ENCODE data around the gene PDE4DIP.
"Not testable (repeated sequence)": the region's sequence is repeated elsewhere in the genome, so short reads cannot be mapped to it uniquely, and the experiment has no call there.

Gene PDE4DIP

DNA sequence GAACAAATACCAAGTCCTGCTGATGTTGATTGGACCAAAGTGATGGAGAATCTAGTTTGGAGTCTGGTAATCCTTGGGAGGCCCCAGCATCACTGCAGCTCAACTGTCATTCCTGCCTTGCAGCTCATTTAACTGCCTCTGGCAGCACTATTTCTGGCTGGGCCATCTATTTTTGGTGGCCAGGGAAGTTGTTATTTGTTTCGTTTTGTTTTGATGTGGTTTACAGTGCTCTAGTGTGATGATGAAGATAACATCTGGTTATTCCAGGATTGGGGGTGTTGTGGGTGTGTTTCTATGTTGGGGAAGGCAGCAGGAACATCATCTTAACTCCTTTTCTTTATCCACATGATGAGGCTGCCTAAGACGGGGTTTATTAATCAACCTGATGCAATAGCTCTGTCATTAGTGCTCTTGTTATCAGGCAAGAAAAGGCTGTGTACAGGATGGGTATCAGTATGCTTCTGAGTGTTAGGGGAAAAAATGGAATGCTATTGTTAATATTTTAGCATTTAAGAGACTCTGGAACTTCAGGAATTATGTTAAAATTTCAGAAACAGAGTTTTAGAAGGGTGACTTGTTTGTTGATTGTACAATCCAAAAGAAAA, 35.7 kb downstream of the PDE4DIP start:
- H3K4me1 ChIP-seq (ENCODE audit: insufficient read depth, low read length); H3K27ac ChIP-seq (ENCODE audit: low read length); H3K9me3 ChIP-seq (ENCODE audit: insufficient read depth, low read depth, low read length); H3K27me3 ChIP-seq (ENCODE audit: insufficient read depth, low read length); H3K36me3 ChIP-seq (ENCODE audit: insufficient read depth, low read depth, low read length); H3K4me3 ChIP-seq (ENCODE audit: low read length); H3K9ac ChIP-seq (ENCODE audit: low read depth, low read length): not testable (repeated sequence)

DNA sequence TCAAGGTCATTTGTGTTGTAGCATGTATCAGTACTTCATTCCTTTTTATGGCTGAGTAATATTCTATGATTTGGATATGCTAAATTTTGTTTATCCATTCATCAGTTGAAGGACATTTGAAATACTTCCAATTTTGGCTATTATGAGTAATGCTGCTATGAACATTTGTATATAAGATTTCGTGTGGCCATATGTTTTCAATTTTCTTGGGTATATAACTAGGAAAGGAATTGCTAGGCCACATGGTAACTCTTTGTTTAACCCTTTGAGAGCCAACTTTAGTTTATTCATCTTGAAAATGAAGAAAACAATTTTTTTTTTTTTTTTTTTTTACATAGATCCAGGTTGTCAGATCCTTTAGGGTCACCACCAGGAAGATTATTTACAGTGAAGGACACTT, 37.0 kb downstream of the PDE4DIP start:
- H3K4me1 ChIP-seq (ENCODE audit: insufficient read depth, low read length); H3K36me3 ChIP-seq (ENCODE audit: insufficient read depth, low read depth, low read length); H3K27ac ChIP-seq (ENCODE audit: low read length); H3K27me3 ChIP-seq (ENCODE audit: insufficient read depth, low read length); H3K4me3 ChIP-seq (ENCODE audit: low read length); H3K9ac ChIP-seq (ENCODE audit: low read depth, low read length); H3K9me3 ChIP-seq (ENCODE audit: insufficient read depth, low read depth, low read length): not testable (repeated sequence)

DNA sequence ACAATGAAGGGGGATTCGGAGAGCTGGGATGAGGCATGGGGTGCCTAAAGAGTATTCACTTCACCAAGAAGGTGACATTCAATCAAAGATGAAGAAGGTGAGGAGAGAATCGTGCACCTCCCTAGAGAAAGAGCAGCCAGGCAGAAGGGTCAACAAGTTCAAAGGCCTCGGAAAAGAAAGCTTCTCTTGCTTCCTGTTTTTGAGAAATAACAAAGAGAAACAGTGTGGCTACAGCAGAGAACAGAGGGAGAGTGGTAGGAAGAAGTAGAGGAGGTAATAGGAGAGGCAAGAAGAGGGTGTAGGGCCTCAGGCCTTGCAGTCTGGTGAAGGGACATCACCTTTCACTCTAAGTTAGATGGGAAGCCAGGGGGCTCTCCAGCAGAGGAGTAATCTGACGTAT, 41.0 kb downstream of the PDE4DIP start:
- not testable (repeated sequence) for H3K4me1 ChIP-seq (ENCODE audit: insufficient read depth, low read length); H3K27me3 ChIP-seq (ENCODE audit: insufficient read depth, low read length); H3K9ac ChIP-seq (ENCODE audit: low read depth, low read length); H3K36me3 ChIP-seq (ENCODE audit: insufficient read depth, low read depth, low read length); H3K9me3 ChIP-seq (ENCODE audit: insufficient read depth, low read depth, low read length); H3K4me3 ChIP-seq (ENCODE audit: low read length); H3K27ac ChIP-seq (ENCODE audit: low read length)

DNA sequence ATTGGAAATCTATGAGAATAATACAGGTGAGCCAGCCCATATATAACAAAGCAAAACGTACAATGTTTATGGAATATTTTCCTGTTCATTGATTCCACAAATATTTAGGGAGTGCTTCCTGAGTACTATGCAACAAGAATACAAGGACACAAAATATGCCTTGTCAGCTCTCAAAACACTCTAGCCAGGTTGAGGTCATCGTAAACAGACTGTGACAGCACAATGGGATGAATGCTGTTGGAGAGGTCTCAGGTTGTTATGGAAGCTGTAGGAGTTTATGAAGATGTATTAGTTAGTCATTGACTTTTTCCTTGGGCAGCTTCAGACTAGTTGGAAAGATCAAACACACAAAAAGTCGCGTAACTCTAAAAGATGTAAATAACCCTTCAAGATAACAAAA, 42.1 kb downstream of the PDE4DIP start:
- not testable (repeated sequence) for H3K27ac ChIP-seq (ENCODE audit: low read length); H3K27me3 ChIP-seq (ENCODE audit: insufficient read depth, low read length); H3K9me3 ChIP-seq (ENCODE audit: insufficient read depth, low read depth, low read length); H3K36me3 ChIP-seq (ENCODE audit: insufficient read depth, low read depth, low read length); H3K4me1 ChIP-seq (ENCODE audit: insufficient read depth, low read length); H3K9ac ChIP-seq (ENCODE audit: low read depth, low read length); H3K4me3 ChIP-seq (ENCODE audit: low read length)

DNA sequence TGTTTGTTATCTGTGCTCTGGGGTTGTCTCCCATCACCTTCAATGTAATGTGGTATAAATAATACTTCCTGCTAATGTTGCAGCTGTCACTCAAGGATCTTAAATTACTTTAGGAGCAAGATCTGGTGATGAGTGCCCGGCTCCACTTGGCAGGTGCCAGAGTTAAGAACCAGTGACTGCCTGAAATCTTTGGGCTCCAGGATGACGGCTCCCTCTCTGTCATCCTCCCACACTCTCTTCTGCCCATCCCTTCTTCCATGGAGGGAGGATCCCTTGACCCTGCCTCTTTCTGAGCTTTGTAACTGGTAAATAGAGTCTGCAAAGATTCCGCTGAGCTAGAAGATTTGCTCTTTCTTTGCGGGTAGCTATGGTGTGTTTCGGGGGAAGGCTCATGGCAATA, 44.4 kb downstream of the PDE4DIP start:
- not testable (repeated sequence) for H3K36me3 ChIP-seq (ENCODE audit: insufficient read depth, low read depth, low read length); H3K9me3 ChIP-seq (ENCODE audit: insufficient read depth, low read depth, low read length); H3K4me3 ChIP-seq (ENCODE audit: low read length); H3K27ac ChIP-seq (ENCODE audit: low read length); H3K27me3 ChIP-seq (ENCODE audit: insufficient read depth, low read length); H3K4me1 ChIP-seq (ENCODE audit: insufficient read depth, low read length); H3K9ac ChIP-seq (ENCODE audit: low read depth, low read length)

DNA sequence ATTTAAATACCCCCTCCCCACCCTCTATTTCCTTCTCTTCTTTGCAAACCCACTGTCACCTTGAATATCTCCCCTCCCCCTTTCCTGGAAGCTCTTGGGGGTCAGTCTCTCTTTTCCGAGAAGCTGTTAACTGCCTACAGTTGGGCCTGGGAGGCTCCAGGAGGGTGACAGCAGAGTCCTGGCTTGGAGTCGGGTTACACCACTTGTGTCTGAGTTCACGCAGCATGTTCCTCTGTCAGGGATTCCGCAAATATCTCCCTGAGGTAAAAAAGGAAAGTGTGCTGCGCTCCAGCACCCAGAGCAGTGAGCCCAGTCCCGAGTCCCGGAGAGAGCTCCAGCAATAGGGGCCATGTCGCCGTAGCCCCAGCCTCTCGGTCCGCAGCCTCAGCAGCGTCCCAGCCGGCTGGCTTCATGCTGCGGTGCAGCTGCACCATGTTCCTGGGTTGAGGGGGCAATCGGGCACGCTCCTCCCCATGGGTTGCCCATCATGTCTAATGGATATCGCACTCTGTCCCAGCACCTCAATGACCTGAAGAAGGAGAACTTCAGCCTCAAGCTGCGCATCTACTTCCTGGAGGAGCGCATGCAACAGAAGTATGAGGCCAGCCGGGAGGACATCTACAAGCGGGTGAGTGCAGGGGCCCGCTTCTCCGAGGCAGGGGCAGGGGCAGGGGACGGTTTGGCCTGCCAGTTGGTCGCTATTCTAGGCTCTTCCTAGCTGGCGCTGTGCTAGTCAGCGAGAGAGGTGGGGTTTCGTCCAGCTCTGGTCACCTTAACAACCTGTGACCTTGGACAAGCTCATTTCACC, 45.2 kb downstream of the PDE4DIP start:
- H3K36me3 ChIP-seq (ENCODE audit: insufficient read depth, low read depth, low read length); H3K9me3 ChIP-seq (ENCODE audit: insufficient read depth, low read depth, low read length); H3K27ac ChIP-seq (ENCODE audit: low read length): not testable (repeated sequence)

DNA sequence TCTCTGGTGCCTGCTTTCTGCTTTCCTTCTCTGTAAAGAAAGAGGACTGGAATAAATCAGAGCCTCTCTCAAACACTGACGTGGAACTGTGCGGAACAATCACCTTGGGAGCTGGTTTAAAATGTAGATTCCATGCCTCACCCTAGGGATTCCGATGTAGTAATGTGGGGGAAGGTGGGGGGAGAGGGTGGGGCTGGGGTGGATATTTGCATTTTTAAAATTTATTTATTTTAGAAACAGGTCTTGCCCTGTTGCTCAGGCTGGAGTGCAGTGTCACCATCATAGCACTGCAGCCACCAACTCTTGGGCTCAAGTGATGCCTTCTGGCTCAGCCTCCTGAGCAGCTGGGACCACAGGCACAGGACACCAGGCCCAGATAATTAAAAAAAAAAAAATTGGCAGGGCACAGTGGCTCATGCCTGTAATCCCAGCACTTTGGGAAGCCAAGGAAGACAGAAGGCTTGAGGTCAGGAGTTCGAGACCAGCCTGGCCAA, 45.9 kb downstream of the PDE4DIP start:
- H3K4me1 ChIP-seq (ENCODE audit: insufficient read depth, low read length); H3K9ac ChIP-seq (ENCODE audit: low read depth, low read length); H3K27ac ChIP-seq (ENCODE audit: low read length); H3K4me3 ChIP-seq (ENCODE audit: low read length); H3K9me3 ChIP-seq (ENCODE audit: insufficient read depth, low read depth, low read length); H3K27me3 ChIP-seq (ENCODE audit: insufficient read depth, low read length); H3K36me3 ChIP-seq (ENCODE audit: insufficient read depth, low read depth, low read length): not testable (repeated sequence)

More for the DNA sequence above, 45.2 kb downstream of the PDE4DIP start:
- H3K9ac ChIP-seq (ENCODE audit: low read depth, low read length); H3K4me1 ChIP-seq (ENCODE audit: insufficient read depth, low read length); H3K27me3 ChIP-seq (ENCODE audit: insufficient read depth, low read length); H3K4me3 ChIP-seq (ENCODE audit: low read length): not testable (repeated sequence)

DNA sequence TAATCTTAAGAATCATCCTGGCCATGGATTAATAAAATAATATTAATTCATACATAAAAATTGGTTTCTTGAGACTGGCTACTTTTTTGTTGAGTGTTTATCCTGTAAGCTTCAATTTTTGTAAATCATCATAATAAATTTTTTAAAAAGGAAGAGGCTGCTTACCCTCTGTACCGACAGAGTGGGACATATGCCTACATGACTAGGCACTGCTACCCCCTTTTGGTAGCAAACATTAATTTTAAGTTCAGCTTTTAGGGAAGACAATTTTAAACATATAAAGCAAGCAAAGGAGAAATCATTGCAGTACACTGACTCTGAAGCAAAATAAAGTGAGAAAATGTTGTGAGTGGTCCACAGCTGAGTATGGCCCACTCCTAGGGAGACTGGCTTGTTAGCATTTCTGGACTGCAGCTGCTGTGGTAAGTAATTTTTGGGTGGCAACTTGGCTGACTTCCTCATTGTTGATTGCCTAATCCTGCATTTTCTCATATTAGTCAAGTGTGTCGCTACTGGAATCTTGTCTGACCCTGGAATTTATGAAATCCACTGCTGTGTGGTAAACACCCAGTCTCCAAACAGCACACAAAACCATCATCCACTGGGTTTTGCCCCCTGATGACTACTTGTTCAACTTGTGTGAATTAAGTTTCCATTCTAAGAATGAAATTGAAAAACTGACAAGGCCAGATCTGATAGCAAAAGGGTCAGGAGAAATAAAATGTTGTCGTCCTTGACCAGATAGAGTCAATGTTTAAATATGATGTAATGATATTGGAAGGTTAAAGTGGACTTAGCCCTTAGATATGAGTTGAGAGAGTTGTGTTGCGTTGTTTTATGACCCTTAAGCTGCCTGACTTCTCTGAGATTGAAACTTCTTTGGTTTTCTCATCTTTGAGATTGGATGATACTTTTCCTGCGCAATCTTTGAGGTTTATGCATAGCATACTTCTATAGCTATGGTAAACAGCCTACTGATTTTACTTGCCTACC, 50.4 kb downstream of the PDE4DIP start:
- not testable (repeated sequence) for H3K27me3 ChIP-seq (ENCODE audit: insufficient read depth, low read length); H3K9me3 ChIP-seq (ENCODE audit: insufficient read depth, low read depth, low read length); H3K9ac ChIP-seq (ENCODE audit: low read depth, low read length); H3K27ac ChIP-seq (ENCODE audit: low read length); H3K4me1 ChIP-seq (ENCODE audit: insufficient read depth, low read length); H3K36me3 ChIP-seq (ENCODE audit: insufficient read depth, low read depth, low read length); H3K4me3 ChIP-seq (ENCODE audit: low read length)

DNA sequence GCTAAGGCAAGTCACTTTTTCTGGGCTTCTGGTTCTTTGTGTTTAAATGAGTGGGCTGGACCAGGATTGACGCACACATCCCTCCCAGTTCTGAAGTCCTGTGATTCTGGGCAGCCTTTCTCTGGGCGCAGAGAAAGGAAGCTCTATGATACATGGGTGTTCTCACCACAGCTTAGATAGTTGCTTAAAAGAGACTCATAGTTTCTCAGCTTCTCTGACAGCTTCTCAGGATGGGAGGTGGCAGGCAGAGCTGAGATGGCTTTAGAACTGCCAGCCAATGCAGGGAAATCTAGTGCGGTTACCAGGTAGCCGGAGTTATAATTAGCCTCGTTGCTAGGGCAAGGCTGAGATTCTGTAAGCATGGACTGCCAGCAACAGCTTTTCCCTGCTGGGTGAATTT, 55.8 kb downstream of the PDE4DIP start:
- not testable (repeated sequence) for H3K9ac ChIP-seq (ENCODE audit: low read depth, low read length); H3K4me1 ChIP-seq (ENCODE audit: insufficient read depth, low read length); H3K27ac ChIP-seq (ENCODE audit: low read length); H3K4me3 ChIP-seq (ENCODE audit: low read length); H3K36me3 ChIP-seq (ENCODE audit: insufficient read depth, low read depth, low read length); H3K27me3 ChIP-seq (ENCODE audit: insufficient read depth, low read length); H3K9me3 ChIP-seq (ENCODE audit: insufficient read depth, low read depth, low read length)

DNA sequence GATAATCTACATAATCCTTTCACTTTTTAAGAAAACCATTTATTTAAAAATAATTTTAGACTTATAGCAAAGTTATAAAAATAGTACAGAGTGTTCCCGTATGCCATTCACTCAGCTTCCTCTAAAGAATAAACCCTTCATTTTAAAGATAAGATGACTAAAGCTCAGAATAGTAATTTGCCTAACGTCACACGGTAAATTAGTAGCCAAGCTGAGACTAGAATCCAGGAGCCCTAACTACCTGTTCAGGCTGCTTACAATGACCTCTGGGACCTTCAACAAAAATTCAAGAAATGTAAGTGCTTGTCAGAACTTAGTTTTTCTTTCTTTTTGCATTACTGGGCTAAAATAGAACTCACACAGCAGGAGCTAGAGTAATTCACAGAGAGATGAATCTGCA, 56.5 kb downstream of the PDE4DIP start:
- not testable (repeated sequence) for H3K4me3 ChIP-seq (ENCODE audit: low read length); H3K9me3 ChIP-seq (ENCODE audit: insufficient read depth, low read depth, low read length); H3K27me3 ChIP-seq (ENCODE audit: insufficient read depth, low read length); H3K9ac ChIP-seq (ENCODE audit: low read depth, low read length); H3K4me1 ChIP-seq (ENCODE audit: insufficient read depth, low read length); H3K36me3 ChIP-seq (ENCODE audit: insufficient read depth, low read depth, low read length); H3K27ac ChIP-seq (ENCODE audit: low read length)

DNA sequence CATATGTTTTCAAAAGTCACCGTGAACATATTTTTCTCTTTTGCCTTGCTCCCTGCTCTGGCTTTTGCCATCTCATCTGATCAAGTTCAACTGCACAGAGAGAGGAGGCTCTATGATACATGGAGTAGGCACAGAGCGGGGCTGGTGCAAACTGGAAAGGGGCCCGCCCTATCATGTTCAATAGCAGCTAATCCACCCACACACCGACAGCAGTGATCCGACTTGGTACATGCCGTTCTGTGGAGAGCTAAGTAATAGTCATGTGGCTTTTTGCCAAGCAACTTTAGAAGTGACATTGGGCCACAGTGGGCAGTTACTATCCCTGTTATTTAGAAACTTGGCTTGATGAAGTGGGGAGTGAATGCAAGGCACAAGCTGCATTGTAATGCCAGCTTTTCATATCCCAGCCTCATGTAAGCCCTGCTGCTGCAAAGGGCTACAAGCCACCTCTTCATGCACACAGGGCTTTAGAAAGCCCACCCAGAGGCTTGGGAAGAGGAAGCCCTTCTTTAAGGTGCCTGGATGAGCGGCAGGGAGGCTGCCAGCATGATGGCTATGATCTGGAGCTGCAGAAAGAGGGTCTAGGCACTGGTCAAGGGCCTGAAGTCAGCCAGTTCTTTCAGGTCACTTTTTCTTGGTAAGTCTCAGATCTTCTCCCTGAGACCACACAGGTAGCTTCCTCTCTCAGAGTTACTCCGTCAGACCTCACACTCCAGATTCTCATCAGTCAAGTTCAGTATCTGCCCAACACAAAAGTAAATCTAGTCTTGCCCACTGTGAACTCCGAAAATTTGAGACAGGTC, 57.1 kb downstream of the PDE4DIP start:
- not testable (repeated sequence) for H3K27ac ChIP-seq (ENCODE audit: low read length); H3K9me3 ChIP-seq (ENCODE audit: insufficient read depth, low read depth, low read length); H3K36me3 ChIP-seq (ENCODE audit: insufficient read depth, low read depth, low read length); H3K4me3 ChIP-seq (ENCODE audit: low read length); H3K9ac ChIP-seq (ENCODE audit: low read depth, low read length); H3K27me3 ChIP-seq (ENCODE audit: insufficient read depth, low read length); H3K4me1 ChIP-seq (ENCODE audit: insufficient read depth, low read length)
